ENCODE data around the gene RBFOX2.

DNA sequence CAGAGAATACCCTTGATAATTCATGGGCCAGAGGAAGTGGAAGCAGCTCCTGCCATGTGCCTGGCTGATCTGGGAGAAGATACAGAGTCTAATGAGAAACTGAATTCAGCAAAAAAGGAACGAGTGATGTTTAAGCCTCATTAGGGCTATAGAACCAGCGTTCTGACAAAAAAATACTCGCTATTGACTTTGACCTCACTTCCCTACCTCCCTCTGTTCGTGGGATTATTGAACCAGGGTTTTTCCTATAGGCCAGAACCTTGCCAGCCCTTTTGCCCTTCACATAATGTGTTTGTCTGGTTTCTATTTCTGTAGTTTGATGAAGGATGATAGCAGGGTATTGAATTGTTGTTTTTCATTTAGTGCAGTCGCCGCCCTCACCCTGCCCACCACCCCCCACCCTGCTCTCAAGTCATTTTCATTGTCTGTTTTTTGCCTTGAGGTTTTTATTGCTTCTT is 7.6 kb upstream of the RBFOX2 start:
- TF ChIP-seq POLR2A (IDR thresholded peaks at IDR 0.05): no peak
- TF ChIP-seq, protein P1, sequence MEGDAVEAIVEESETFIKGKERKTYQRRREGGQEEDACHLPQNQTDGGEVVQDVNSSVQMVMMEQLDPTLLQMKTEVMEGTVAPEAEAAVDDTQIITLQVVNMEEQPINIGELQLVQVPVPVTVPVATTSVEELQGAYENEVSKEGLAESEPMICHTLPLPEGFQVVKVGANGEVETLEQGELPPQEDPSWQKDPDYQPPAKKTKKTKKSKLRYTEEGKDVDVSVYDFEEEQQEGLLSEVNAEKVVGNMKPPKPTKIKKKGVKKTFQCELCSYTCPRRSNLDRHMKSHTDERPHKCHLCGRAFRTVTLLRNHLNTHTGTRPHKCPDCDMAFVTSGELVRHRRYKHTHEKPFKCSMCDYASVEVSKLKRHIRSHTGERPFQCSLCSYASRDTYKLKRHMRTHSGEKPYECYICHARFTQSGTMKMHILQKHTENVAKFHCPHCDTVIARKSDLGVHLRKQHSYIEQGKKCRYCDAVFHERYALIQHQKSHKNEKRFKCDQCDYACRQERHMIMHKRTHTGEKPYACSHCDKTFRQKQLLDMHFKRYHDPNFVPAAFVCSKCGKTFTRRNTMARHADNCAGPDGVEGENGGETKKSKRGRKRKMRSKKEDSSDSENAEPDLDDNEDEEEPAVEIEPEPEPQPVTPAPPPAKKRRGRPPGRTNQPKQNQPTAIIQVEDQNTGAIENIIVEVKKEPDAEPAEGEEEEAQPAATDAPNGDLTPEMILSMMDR (IDR thresholded peaks at IDR 0.05): no peak

All from adrenal gland (tissue), 5 donors.